ENCODE results near the gene FOXL2.

Gene FOXL2

DNA sequence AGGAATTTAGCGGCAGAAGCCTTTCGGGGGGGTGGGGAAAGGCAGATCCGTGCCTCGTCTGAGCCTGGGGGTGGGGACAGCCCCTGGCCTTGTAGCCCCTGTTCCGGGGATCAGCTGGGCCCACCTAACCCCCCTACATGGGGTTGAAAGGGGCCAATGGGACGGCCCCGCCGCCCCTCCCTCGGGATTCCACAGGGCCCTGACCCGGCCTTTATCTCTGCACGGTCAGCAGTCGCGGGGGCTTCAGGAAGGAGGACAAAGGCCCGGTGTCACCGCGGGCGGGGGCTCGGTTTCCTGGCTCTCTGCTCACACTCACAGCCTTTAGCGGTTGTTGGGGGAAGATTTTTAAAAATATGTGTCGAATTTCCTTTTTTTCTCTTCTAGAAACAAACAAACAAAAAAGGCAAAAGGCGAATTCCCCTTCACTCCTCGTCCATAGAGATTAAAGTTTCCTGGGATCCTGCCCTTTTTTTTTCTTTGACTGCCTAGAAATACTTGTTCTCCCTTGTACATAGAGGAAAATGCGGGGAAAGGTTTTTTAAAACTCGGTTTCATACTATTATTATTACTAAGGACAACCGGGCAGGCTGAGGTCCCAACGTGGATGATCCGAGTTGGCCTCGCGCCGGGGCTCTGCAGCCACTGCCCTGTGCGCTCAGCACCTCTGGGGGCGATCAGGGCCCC is 7.9 kb downstream of the FOXL2 start:
- DNase-seq (ENCODE audit: low read depth) = no peak
- H3K4me3 ChIP-seq (ENCODE audit: control insufficient read depth, low read depth, low read length) = no peak overlapping the region
- TF ChIP-seq, protein P1, sequence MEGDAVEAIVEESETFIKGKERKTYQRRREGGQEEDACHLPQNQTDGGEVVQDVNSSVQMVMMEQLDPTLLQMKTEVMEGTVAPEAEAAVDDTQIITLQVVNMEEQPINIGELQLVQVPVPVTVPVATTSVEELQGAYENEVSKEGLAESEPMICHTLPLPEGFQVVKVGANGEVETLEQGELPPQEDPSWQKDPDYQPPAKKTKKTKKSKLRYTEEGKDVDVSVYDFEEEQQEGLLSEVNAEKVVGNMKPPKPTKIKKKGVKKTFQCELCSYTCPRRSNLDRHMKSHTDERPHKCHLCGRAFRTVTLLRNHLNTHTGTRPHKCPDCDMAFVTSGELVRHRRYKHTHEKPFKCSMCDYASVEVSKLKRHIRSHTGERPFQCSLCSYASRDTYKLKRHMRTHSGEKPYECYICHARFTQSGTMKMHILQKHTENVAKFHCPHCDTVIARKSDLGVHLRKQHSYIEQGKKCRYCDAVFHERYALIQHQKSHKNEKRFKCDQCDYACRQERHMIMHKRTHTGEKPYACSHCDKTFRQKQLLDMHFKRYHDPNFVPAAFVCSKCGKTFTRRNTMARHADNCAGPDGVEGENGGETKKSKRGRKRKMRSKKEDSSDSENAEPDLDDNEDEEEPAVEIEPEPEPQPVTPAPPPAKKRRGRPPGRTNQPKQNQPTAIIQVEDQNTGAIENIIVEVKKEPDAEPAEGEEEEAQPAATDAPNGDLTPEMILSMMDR (IDR thresholded peaks at IDR 0.05; ENCODE audit: control insufficient read depth, insufficient read depth, low read depth, low read length, missing control alignments) = no peak

DNA sequence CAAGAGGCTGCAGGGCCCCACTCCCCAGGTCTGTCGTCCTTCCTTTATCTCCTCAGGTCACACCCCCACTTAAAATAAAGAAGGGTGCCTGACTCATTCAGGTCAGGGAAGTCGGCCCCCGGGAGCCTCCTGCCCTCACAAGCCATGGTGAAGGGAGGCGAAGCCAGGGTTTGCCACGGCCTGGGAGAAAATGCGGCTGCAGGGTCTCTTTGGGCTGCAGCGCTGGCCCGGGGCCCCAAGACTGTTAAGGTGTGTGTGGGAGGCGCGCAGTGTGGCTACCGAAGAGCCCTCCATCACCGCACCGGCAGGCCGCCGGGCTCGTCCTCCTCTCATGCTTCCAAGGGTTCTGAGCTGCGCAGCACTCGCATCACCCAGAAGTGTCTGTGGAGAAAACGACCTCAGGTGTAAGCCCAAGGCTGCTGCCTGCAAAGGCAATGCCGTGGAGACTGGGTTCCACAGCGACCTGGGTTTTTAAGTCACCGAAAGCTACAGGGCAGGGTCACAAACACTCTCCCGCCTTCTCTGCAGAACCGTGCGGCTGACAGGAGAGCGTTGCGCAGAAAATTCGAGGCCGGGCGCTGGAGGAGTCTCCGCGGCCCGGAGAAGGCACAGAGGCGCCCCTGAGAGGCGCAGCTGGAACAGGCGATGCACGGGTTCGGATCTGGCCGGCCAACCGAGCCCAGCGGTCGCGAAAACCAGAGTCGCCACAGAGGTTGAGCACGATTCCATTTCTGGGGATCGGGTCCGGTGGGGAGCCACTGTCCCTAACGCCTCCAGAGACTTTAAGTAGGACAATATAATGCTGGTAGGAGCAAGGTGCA is 8.7 kb downstream of the FOXL2 start:
- no peak overlapping the region for H3K4me3 ChIP-seq (ENCODE audit: control insufficient read depth, low read depth, low read length)

DNA sequence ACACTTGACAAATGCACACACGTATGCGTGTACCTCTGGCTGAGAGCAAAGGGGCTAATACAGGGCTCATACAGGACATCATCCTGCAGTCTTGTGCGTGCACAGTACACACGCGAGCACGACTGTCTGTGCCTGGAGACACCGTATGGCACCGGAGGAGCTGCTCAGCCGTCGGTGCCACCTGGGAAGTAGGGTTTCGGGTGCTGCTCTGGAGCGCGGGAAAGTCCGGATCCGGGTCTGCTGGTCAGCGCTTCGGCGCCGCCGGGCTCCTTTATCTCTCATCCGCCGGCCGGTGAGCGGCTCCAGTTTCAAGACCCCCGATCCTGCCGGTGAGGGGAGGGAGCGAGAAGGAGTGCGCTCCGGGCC is 9.3 kb downstream of the FOXL2 start:
- no peak for DNase-seq (ENCODE audit: low read depth)
- no peak overlapping the region for H3K4me3 ChIP-seq (ENCODE audit: control insufficient read depth, low read depth, low read length)
- TF ChIP-seq, protein P1 (IDR thresholded peaks at IDR 0.05; ENCODE audit: control insufficient read depth, insufficient read depth, low read depth, low read length, missing control alignments) = no peak

More for the DNA sequence above, 8.7 kb downstream of the FOXL2 start:
- TF ChIP-seq, protein P1 (IDR thresholded peaks at IDR 0.05; ENCODE audit: control insufficient read depth, insufficient read depth, low read depth, low read length, missing control alignments) = no peak
- no peak for DNase-seq (ENCODE audit: low read depth)

DNA sequence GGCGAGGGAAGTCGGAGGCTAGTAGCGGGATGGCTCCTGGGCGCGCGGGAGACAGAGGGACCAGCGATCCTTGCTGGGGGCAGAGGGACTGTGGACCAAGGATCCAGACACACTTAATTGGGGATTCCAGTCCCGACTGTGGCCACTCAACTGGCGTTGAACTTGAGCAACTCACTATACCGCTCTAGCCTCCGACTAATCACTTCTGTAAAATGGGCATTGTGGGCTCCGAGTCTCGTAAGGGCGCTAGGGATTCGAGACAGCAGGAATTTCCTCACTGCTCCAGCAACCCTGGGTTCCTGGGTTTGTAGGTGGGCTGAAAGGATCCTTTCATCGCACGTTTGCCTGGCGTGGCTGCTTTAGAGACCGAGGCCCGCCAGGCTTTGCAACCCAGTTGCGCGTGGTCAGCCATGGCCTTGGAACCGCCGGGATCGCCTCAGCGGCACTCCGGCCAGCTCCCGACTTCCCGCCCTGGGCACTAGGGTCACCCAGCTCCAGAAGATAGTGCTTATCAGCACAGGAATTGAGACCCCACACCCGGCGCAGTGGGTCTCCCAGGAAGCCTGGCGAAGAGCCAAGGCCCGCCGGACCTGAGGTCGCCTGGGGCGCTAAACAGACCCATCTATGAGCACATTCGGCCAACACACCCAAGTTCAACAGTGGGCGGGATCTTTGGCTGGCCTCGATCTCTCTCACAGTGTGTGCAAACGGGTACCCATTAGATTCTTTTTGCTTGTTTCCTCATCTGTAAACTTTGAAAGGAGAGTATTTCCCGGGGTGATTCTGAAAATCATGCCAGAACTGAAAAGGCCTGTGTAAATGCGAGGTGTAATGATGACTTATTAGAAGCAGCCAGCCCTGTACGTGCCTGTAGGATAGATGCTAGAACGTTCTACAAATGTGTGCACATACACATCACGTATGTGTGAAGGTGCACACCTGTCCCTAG is 9.9 kb downstream of the FOXL2 start:
- no peak overlapping the region for H3K4me3 ChIP-seq (ENCODE audit: control insufficient read depth, low read depth, low read length)
- TF ChIP-seq, protein P1 (IDR thresholded peaks at IDR 0.05; ENCODE audit: control insufficient read depth, insufficient read depth, low read depth, low read length, missing control alignments) = no peak
- DNase-seq (ENCODE audit: low read depth) = no peak

DNA sequence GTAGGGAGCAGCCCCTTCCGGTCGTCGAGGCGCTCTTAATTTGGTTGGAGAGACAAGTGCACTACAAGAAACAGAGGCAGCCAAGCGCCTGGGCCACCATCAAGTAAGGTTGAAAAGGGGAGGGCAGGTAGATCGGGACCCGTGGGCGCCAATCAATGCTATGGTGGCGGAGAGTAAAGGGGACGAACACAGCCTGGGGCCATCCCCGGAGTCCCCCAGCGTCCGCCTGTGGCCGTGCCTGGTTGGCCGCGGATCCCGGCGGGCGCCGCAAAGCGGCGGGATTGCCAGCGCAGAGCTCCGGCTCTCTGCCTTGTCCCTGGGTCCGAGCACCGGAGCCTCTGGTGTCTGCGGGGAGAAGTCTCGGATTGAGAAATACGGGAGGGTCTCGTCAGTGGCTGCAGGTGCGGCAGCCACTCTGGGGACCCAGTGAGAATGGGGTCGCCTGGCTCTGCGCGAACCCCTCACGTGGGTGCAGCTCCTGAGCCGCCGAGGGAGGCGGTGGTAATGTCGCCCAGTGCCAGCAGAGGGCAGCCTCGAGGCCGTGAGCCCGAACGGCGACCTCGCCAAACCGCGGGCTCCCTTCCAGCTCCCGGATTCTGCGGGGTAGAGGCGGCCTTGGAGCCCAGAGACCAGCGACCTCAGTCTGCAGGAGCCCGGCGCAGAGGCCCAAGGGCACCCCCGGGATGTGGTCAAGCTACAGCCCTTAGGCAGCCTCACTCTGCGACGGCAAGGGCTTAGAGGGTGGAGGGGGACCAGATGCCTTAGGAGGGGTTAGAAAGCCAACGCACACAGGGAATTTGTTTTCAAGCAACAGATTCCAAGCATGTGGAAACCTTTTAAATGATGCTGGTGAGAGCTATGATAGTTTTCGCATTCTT is 10.8 kb downstream of the FOXL2 start:
- DNase-seq (ENCODE audit: low read depth) = no peak
- peak overlapping the region; percentile 26 for H3K4me3 ChIP-seq (ENCODE audit: control insufficient read depth, low read depth, low read length)
- TF ChIP-seq, protein P1 (IDR thresholded peaks at IDR 0.05; ENCODE audit: control insufficient read depth, insufficient read depth, low read depth, low read length, missing control alignments) = peak; percentile 95

Measured in AG09309 (cell line).